SK-N-SH treated with all-trans-retinoic acid at 6 μM for 48 hours (cell line): ENCODE measurements around the gene TLX2.

Source experiments
- ATAC-seq: fragments of 200-7000 bp; cut with Tn5 transposase; 3 replicates; pipeline ENCODE4 v1.9.1; 2020; ENCODE audit warnings: mild to moderate bottlenecking, moderate library complexity
- ARNTL ChIP-seq: fragments of 450-650 bp; formaldehyde crosslinking; IDR thresholded peaks from 2 replicates; pipeline ENCODE4 v1.5.0; 2020; ENCODE audit warnings: low read depth, mild to moderate bottlenecking, moderate library complexity, borderline replicate concordance
- BACH2 ChIP-seq: fragments of 250-450 bp; sonication (Bioruptor Pico); IDR thresholded peaks from 2 replicates; pipeline ENCODE4 v1.9.0; 2021; ENCODE audit warnings: mild to moderate bottlenecking, borderline replicate concordance
- CREB5 ChIP-seq: fragments of 250-450 bp; sonication (Bioruptor Pico); IDR thresholded peaks from 2 replicates; pipeline ENCODE4 v1.5.1; 2020; ENCODE audit warnings: low read depth, mild to moderate bottlenecking, moderate library complexity
- CSDC2 ChIP-seq: fragments of 250-450 bp; sonication (Bioruptor Pico); IDR thresholded peaks from 2 replicates; pipeline ENCODE4 v1.5.0; 2020; ENCODE audit warnings: mild to moderate bottlenecking, moderate library complexity
- CSRNP3 ChIP-seq: fragments of 250-450 bp; sonication (Bioruptor Pico); IDR thresholded peaks from 2 replicates; pipeline ENCODE4 v1.5.1; 2021; ENCODE audit warnings: mild to moderate bottlenecking, moderate library complexity
- ESRRG ChIP-seq: fragments of 250-450 bp; sonication (Bioruptor Pico); IDR thresholded peaks from 2 replicates; pipeline ENCODE4 v1.6.1; 2021; ENCODE audit warnings: mild to moderate bottlenecking
- GLIS3 ChIP-seq: fragments of 250-450 bp; sonication (Bioruptor Pico); IDR thresholded peaks from 2 replicates; pipeline ENCODE4 v1.5.0; 2020; ENCODE audit warnings: mild to moderate bottlenecking, moderate library complexity
- OSR1 ChIP-seq: fragments of 250-450 bp; sonication (Bioruptor Pico); IDR thresholded peaks from 2 replicates; pipeline ENCODE4 v1.8.0; 2022; ENCODE audit warnings: moderate library complexity, mild to moderate bottlenecking, inconsistent platforms
- PATZ1 ChIP-seq: fragments of 250-450 bp; sonication (Bioruptor Pico); IDR thresholded peaks from 2 replicates; pipeline ENCODE4 v1.8.0; 2020; ENCODE audit warnings: mild to moderate bottlenecking, moderate library complexity, borderline replicate concordance
- POU6F1 ChIP-seq: fragments of 250-450 bp; sonication (Bioruptor Pico); IDR thresholded peaks from 2 replicates; pipeline ENCODE4 v1.8.0; 2021; ENCODE audit warnings: low read depth, mild to moderate bottlenecking, moderate library complexity, borderline replicate concordance
- PPARA ChIP-seq: fragments of 250-450 bp; sonication (Bioruptor Pico); IDR thresholded peaks from 2 replicates; pipeline ENCODE4 v1.5.0; 2020; ENCODE audit warnings: mild to moderate bottlenecking, borderline replicate concordance
- RARB ChIP-seq: fragments of 250-450 bp; sonication (Bioruptor Pico); IDR thresholded peaks from 2 replicates; pipeline ENCODE4 v1.8.0; 2021; ENCODE audit warnings: mild to moderate bottlenecking, moderate library complexity
- SNAI2 ChIP-seq: fragments of 250-450 bp; sonication (Bioruptor Pico); IDR thresholded peaks from 2 replicates; pipeline ENCODE4 v1.5.0; 2020; ENCODE audit warnings: mild to moderate bottlenecking, moderate library complexity
- TCF4 ChIP-seq: fragments of 250-450 bp; sonication (Bioruptor Pico); IDR thresholded peaks from 2 replicates; pipeline ENCODE4 v1.8.0; 2021; ENCODE audit warnings: mild to moderate bottlenecking, moderate library complexity, borderline replicate concordance
- TOX ChIP-seq: fragments of 250-450 bp; sonication (Bioruptor Pico); IDR thresholded peaks from 2 replicates; pipeline ENCODE4 v1.8.0; 2021; ENCODE audit warnings: mild to moderate bottlenecking, moderate library complexity, borderline replicate concordance
- TSHZ2 ChIP-seq: fragments of 250-450 bp; sonication (Bioruptor Pico); IDR thresholded peaks from 2 replicates; pipeline ENCODE4 v1.5.0; 2020; ENCODE audit warnings: mild to moderate bottlenecking, moderate library complexity
- ZC3H10 ChIP-seq: fragments of 250-450 bp; sonication (Bioruptor Pico); IDR thresholded peaks from 2 replicates; pipeline ENCODE4 v1.5.1; 2021; ENCODE audit warnings: mild to moderate bottlenecking, moderate library complexity
- ZFP30 ChIP-seq: fragments of 450-650 bp; formaldehyde crosslinking; IDR thresholded peaks from 2 replicates; pipeline ENCODE4 v1.5.0; 2022; ENCODE audit warnings: mild to moderate bottlenecking, moderate library complexity
- ZNF565 ChIP-seq: fragments of 450-650 bp; formaldehyde crosslinking; conservative IDR thresholded peaks from 2 replicates; pipeline ENCODE4 v1.5.0; 2020; ENCODE audit warnings: low read depth, mild to moderate bottlenecking, moderate library complexity
- ZNF8 ChIP-seq: fragments of 450-650 bp; formaldehyde crosslinking; IDR thresholded peaks from 2 replicates; pipeline ENCODE4 v1.5.0; 2020; ENCODE audit warnings: mild to moderate bottlenecking, moderate library complexity

TLX2 gene

GRCh38 chr2:74526649-74527230 is 12.5 kb downstream of the TLX2 start:
- ATAC-seq = no peak
- TF ChIP-seq TOX (CRISPR knock-in tag) (no peak), BACH2 (CRISPR knock-in tag) (no peak), ZC3H10 (CRISPR knock-in tag) (no peak), ZFP30 (no peak), CSDC2 (CRISPR knock-in tag) (no peak), PATZ1 (CRISPR knock-in tag) (no peak), OSR1 (CRISPR knock-in tag) (no peak), TCF4 (CRISPR knock-in tag) (no peak), ZNF8 (no peak), CSRNP3 (no peak), PPARA (no peak), RARB (CRISPR knock-in tag) (no peak), ZNF565 (CRISPR knock-in tag) (no peak), TSHZ2 (CRISPR knock-in tag) (no peak), SNAI2 (CRISPR knock-in tag) (no peak)

- ATAC-seq = no peak
- no peak for TF ChIP-seq POU6F1 (CRISPR knock-in tag)
- TF ChIP-seq PATZ1 (CRISPR knock-in tag) = no peak
- no peak for TF ChIP-seq CREB5 (CRISPR knock-in tag)
- TF ChIP-seq ZFP30 = no peak
- no peak for TF ChIP-seq ZNF8
- no peak for TF ChIP-seq ARNTL (CRISPR knock-in tag)
- TF ChIP-seq ESRRG (CRISPR knock-in tag) = no peak
- no peak for TF ChIP-seq ZNF565 (CRISPR knock-in tag)
- no peak for TF ChIP-seq OSR1 (CRISPR knock-in tag)
- TF ChIP-seq TSHZ2 (CRISPR knock-in tag) = no peak
- TF ChIP-seq GLIS3 (CRISPR knock-in tag) = no peak
- TF ChIP-seq ZC3H10 (CRISPR knock-in tag) = no peak
- no peak for TF ChIP-seq CSRNP3
- TF ChIP-seq BACH2 (CRISPR knock-in tag) = no peak
These were observed 13.5 kb downstream of the TLX2 start for GRCh38 chr2:74527741-74528140.
